ENCODE measurements around the gene ARMC5.

GRCh38 chr16:31470615-31471014, 11.3 kb downstream of the ARMC5 start:
- TF ChIP-seq KDM1A (IDR thresholded peaks at IDR 0.05; ENCODE audit: low read depth) (no peak), MAX (IDR thresholded peaks at IDR 0.05) (no peak), MYC (IDR thresholded peaks at IDR 0.05; ENCODE audit: borderline replicate concordance, low read length) (no peak), HDAC2 (IDR thresholded peaks at IDR 0.05) (no peak), JUN (IDR thresholded peaks at IDR 0.05) (no peak), CTCF (IDR thresholded peaks at IDR 0.05) (no peak), POLR2A (IDR thresholded peaks at IDR 0.05; ENCODE audit: low read length) (no peak), FOSL2 (IDR thresholded peaks at IDR 0.05) (no peak), FOSL2 (CRISPR knock-in tag; IDR thresholded peaks at IDR 0.05) (no peak), SMC3 (IDR thresholded peaks at IDR 0.05) (no peak)
- TF ChIP-seq, protein P1, sequence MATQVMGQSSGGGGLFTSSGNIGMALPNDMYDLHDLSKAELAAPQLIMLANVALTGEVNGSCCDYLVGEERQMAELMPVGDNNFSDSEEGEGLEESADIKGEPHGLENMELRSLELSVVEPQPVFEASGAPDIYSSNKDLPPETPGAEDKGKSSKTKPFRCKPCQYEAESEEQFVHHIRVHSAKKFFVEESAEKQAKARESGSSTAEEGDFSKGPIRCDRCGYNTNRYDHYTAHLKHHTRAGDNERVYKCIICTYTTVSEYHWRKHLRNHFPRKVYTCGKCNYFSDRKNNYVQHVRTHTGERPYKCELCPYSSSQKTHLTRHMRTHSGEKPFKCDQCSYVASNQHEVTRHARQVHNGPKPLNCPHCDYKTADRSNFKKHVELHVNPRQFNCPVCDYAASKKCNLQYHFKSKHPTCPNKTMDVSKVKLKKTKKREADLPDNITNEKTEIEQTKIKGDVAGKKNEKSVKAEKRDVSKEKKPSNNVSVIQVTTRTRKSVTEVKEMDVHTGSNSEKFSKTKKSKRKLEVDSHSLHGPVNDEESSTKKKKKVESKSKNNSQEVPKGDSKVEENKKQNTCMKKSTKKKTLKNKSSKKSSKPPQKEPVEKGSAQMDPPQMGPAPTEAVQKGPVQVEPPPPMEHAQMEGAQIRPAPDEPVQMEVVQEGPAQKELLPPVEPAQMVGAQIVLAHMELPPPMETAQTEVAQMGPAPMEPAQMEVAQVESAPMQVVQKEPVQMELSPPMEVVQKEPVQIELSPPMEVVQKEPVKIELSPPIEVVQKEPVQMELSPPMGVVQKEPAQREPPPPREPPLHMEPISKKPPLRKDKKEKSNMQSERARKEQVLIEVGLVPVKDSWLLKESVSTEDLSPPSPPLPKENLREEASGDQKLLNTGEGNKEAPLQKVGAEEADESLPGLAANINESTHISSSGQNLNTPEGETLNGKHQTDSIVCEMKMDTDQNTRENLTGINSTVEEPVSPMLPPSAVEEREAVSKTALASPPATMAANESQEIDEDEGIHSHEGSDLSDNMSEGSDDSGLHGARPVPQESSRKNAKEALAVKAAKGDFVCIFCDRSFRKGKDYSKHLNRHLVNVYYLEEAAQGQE (IDR thresholded peaks at IDR 0.05): no peak

Measured in A549 (cell line).